Adipocyte (in vitro differentiated cells): ENCODE data around the gene ZBTB16.
A peak's percentile ranks its signal among the peaks of the same experiment; 100 is the strongest.

Source experiments
- DNase-seq: peaks from one replicate; pipeline ENCODE4 v3.0.0-alpha.2; 2015; ENCODE audit warnings: low read depth
- H3K27me3 ChIP-seq: replicated peaks from 2 replicates; pipeline ENCODE4 v1.7.0; 2013; ENCODE audit warnings: mild to moderate bottlenecking, low read length, moderate library complexity; ENCODE audit not compliant: control insufficient read depth, insufficient read depth
- H3K36me3 ChIP-seq: 2 replicates; pipeline ENCODE4 v1.7.0; 2013; ENCODE audit warnings: low read length, mild to moderate bottlenecking, moderate library complexity; ENCODE audit not compliant: control insufficient read depth, insufficient read depth, severe bottlenecking
- H3K4me1 ChIP-seq: 2 replicates; pipeline ENCODE4 v1.7.0; 2013; ENCODE audit warnings: mild to moderate bottlenecking, low read length, moderate library complexity; ENCODE audit not compliant: control insufficient read depth, insufficient read depth
- H3K4me3 ChIP-seq: 2 replicates; pipeline ENCODE4 v1.7.0; 2013; ENCODE audit warnings: mild to moderate bottlenecking, low read length, moderate library complexity
- H3K9ac ChIP-seq: 2 replicates; pipeline ENCODE4 v1.7.0; 2013; ENCODE audit warnings: mild to moderate bottlenecking, low read length, moderate library complexity
- H3K9me3 ChIP-seq: 2 replicates; pipeline ENCODE4 v1.7.0; 2013; ENCODE audit warnings: mild to moderate bottlenecking, low read length, moderate library complexity; ENCODE audit not compliant: control insufficient read depth

The ZBTB16 gene

GRCh38 chr11:114133548-114134329, 74.2 kb downstream of the ZBTB16 start:
- peaks cover 94% of the 10 kb centered on the region for H3K4me1 ChIP-seq
- peak; percentile 25 for DNase-seq
- H3K9ac ChIP-seq: peak overlapping the region; percentile 84

GRCh38 chr11:114134870-114135269, 75.4 kb downstream of the ZBTB16 start:
- peak; percentile 89 for DNase-seq
- H3K36me3 ChIP-seq: peaks cover 33% of the 10 kb centered on the region
- H3K27me3 ChIP-seq: no peaks in the 10 kb centered on the region
- H3K4me1 ChIP-seq: peaks cover 91% of the 10 kb centered on the region
- peak overlapping the region; percentile 16 for H3K4me3 ChIP-seq
- no peaks in the 10 kb centered on the region for H3K9me3 ChIP-seq
- H3K9ac ChIP-seq: peak overlapping the region; percentile 84

More at GRCh38 chr11:114133548-114134329, 74.2 kb downstream of the ZBTB16 start:
- no peaks in the 10 kb centered on the region for H3K27me3 ChIP-seq
- peak overlapping the region; percentile 39 for H3K4me3 ChIP-seq
- H3K9me3 ChIP-seq: no peaks in the 10 kb centered on the region
- peaks cover 32% of the 10 kb centered on the region for H3K36me3 ChIP-seq

- Histone ChIP-seq H3K4me3 (peak overlapping the region; percentile 16), H3K27me3 (no peaks in the 10 kb centered on the region), H3K4me1 (peaks cover 90% of the 10 kb centered on the region), H3K36me3 (peaks cover 33% of the 10 kb centered on the region), H3K9ac (peak overlapping the region; percentile 84), H3K9me3 (no peaks in the 10 kb centered on the region)
- DNase-seq: peak; percentile 65
Measured at GRCh38 chr11:114135737-114136151, 76.2 kb downstream of the ZBTB16 start.

- Histone ChIP-seq H3K9me3 (no peaks in the 10 kb centered on the region), H3K4me1 (peaks cover 89% of the 10 kb centered on the region), H3K9ac (peak overlapping the region; percentile 84), H3K36me3 (peaks cover 42% of the 10 kb centered on the region), H3K27me3 (no peaks in the 10 kb centered on the region), H3K4me3 (peak overlapping the region; percentile 45)
- DNase-seq: no peak
Measured at GRCh38 chr11:114136686-114137640, 77.5 kb downstream of the ZBTB16 start.

- Histone ChIP-seq H3K36me3 (peaks cover 42% of the 10 kb centered on the region), H3K9me3 (no peaks in the 10 kb centered on the region), H3K4me1 (peaks cover 88% of the 10 kb centered on the region), H3K27me3 (no peaks in the 10 kb centered on the region), H3K9ac (peak overlapping the region; percentile 84), H3K4me3 (peak overlapping the region; percentile 45)
- DNase-seq: no peak
Measured at GRCh38 chr11:114137838-114138237, 78.3 kb downstream of the ZBTB16 start.

- DNase-seq: no peak
- H3K4me3 ChIP-seq: no peak overlapping the region
- H3K27me3 ChIP-seq: no peaks in the 10 kb centered on the region
- peaks cover 88% of the 10 kb centered on the region for H3K4me1 ChIP-seq
- no peak overlapping the region for H3K9ac ChIP-seq
- H3K9me3 ChIP-seq: no peaks in the 10 kb centered on the region
- H3K36me3 ChIP-seq: peaks cover 41% of the 10 kb centered on the region
Measured at GRCh38 chr11:114138411-114138810, 78.9 kb downstream of the ZBTB16 start.

- Histone ChIP-seq H3K27me3 (no peaks in the 10 kb centered on the region), H3K9me3 (no peaks in the 10 kb centered on the region), H3K36me3 (peaks cover 39% of the 10 kb centered on the region), H3K4me3 (no peak overlapping the region), H3K4me1 (peaks cover 88% of the 10 kb centered on the region), H3K9ac (no peak overlapping the region)
- DNase-seq: no peak
Measured at GRCh38 chr11:114140826-114141225, 81.3 kb downstream of the ZBTB16 start.

- H3K4me1 ChIP-seq: peaks cover 87% of the 10 kb centered on the region
- DNase-seq: no peak
- no peaks in the 10 kb centered on the region for H3K27me3 ChIP-seq
- H3K4me3 ChIP-seq: peak overlapping the region; percentile 0
- peak overlapping the region; percentile 76 for H3K9ac ChIP-seq
- H3K36me3 ChIP-seq: peaks cover 39% of the 10 kb centered on the region
- H3K9me3 ChIP-seq: no peaks in the 10 kb centered on the region
Measured at GRCh38 chr11:114141863-114142580, 82.5 kb downstream of the ZBTB16 start.

- Histone ChIP-seq H3K36me3 (peaks cover 33% of the 10 kb centered on the region), H3K4me1 (peaks cover 87% of the 10 kb centered on the region), H3K4me3 (no peak overlapping the region), H3K9me3 (no peaks in the 10 kb centered on the region), H3K9ac (peak overlapping the region; percentile 76), H3K27me3 (no peaks in the 10 kb centered on the region)
- no peak for DNase-seq
Measured at GRCh38 chr11:114142707-114143106, 83.2 kb downstream of the ZBTB16 start.

GRCh38 chr11:114145166-114145775, 85.8 kb downstream of the ZBTB16 start:
- peak; percentile 23 for DNase-seq
- H3K9me3 ChIP-seq: no peaks in the 10 kb centered on the region
- H3K4me3 ChIP-seq: no peak overlapping the region
- peak overlapping the region; percentile 76 for H3K9ac ChIP-seq
- H3K4me1 ChIP-seq: peaks cover 94% of the 10 kb centered on the region
- H3K27me3 ChIP-seq: no peaks in the 10 kb centered on the region
- peaks cover 16% of the 10 kb centered on the region for H3K36me3 ChIP-seq
